Activated CD4-positive, alpha-beta T cell treated with anti-CD3 and anti-CD28 coated beads, Interleukin-2, amount 50 U/mL, for 16 hours (primary cell): Measurements from ENCODE around the gene TMTC2.

Experiments
- DNase-seq: peaks from one replicate; pipeline ENCODE4 v3.0.0-alpha.2; 2020

Gene TMTC2

GRCh38 chr12:82963956-82964355 lies 277.2 kb downstream of the TMTC2 start:
- DNase-seq: no peak

- no peak for DNase-seq
Measured at GRCh38 chr12:82964446-82964845, 277.7 kb downstream of the TMTC2 start.

GRCh38 chr12:82966001-82966559 lies 279.4 kb downstream of the TMTC2 start:
- no peak for DNase-seq

- no peak for DNase-seq
Measured at GRCh38 chr12:82968631-82969367, 282.1 kb downstream of the TMTC2 start.

GRCh38 chr12:82970614-82971013 lies 283.9 kb downstream of the TMTC2 start:
- DNase-seq: no peak

- no peak for DNase-seq
Measured at GRCh38 chr12:82971584-82971983, 284.9 kb downstream of the TMTC2 start.

- DNase-seq: no peak
Measured at GRCh38 chr12:82972624-82973023, 285.9 kb downstream of the TMTC2 start.

GRCh38 chr12:82973592-82973991 lies 286.9 kb downstream of the TMTC2 start:
- no peak for DNase-seq

GRCh38 chr12:82981150-82981549 lies 294.4 kb downstream of the TMTC2 start:
- DNase-seq: no peak

GRCh38 chr12:82994117-82994516 lies 307.4 kb downstream of the TMTC2 start:
- DNase-seq: no peak

GRCh38 chr12:82996168-82996812 lies 309.6 kb downstream of the TMTC2 start:
- peak; percentile 72 for DNase-seq

- DNase-seq: no peak
Measured at GRCh38 chr12:82998509-82998908, 311.8 kb downstream of the TMTC2 start.

- no peak for DNase-seq
Measured at GRCh38 chr12:83003026-83003425, 316.3 kb downstream of the TMTC2 start.

- DNase-seq: no peak
Measured at GRCh38 chr12:83005534-83006197, 319.0 kb downstream of the TMTC2 start.

- no peak for DNase-seq
Measured at GRCh38 chr12:83008703-83009102, 322.0 kb downstream of the TMTC2 start.

GRCh38 chr12:83010169-83010804 lies 323.6 kb downstream of the TMTC2 start:
- no peak for DNase-seq

- DNase-seq: peak; percentile 30
Measured at GRCh38 chr12:83015390-83016217, 328.9 kb downstream of the TMTC2 start.

GRCh38 chr12:83016218-83016835 lies 329.6 kb downstream of the TMTC2 start:
- DNase-seq: peak; percentile 9

- DNase-seq: no peak
Measured at GRCh38 chr12:83016991-83017390, 330.3 kb downstream of the TMTC2 start.

GRCh38 chr12:83018088-83018487 lies 331.4 kb downstream of the TMTC2 start:
- DNase-seq: no peak

GRCh38 chr12:83027021-83027723 lies 340.5 kb downstream of the TMTC2 start:
- DNase-seq: no peak
